Fibroblast of lung (primary cell): ENCODE measurements around the gene MTNR1B. TPM values are rescaled to one million over a fixed set of nuclear protein-coding genes. Genes with fewer than 3 reads are reported as not detected.

Experiments used
- DNase-seq, 2 donors: peaks; one replicate each; pipeline versions ENCODE4 v3.0.0 to v3.0.0-alpha.2; 2010; ENCODE audit warnings: low read depth in 2 of 2
- H2AFZ ChIP-seq: 2 replicates; pipeline ENCODE4 v1.5.1; 2012; ENCODE audit warnings: low read length, control low read depth, inconsistent platforms
- H3K27ac ChIP-seq: 2 replicates; pipeline ENCODE4 v1.5.1; 2011; ENCODE audit warnings: low read length, control low read depth; ENCODE audit not compliant: insufficient read depth
- H3K27me3 ChIP-seq: 2 replicates; pipeline ENCODE4 v1.5.1; 2011; ENCODE audit warnings: mild to moderate bottlenecking, low read length; ENCODE audit not compliant: control insufficient read depth, insufficient read depth
- H3K36me3 ChIP-seq: 2 replicates; pipeline ENCODE4 v1.5.1; 2011; ENCODE audit warnings: low read length; ENCODE audit not compliant: control insufficient read depth, insufficient read depth
- H3K4me1 ChIP-seq: 2 replicates; pipeline ENCODE4 v1.5.1; 2011; ENCODE audit warnings: low read length; ENCODE audit not compliant: control insufficient read depth, insufficient read depth; ENCODE audit errors: extremely low read depth
- H3K4me2 ChIP-seq: 2 replicates; pipeline ENCODE4 v1.5.1; 2011; ENCODE audit warnings: low read length, control low read depth; ENCODE audit not compliant: insufficient read depth; ENCODE audit errors: extremely low read depth
- H3K4me3 ChIP-seq, 4 experiments: fragments of 200-600 bp in 1 of 4; sonication (generic) in 1 of 4; replicated peaks in 1 of 4; 2 replicates each; pipeline ENCODE4 v1.5.1; 2011 to 2016; ENCODE audit warnings: low read length in 4 of 4, low read depth in 3 of 4, mild to moderate bottlenecking in 3 of 4, control low read depth in 2 of 4, inconsistent platforms in 1 of 4, mixed read lengths in 1 of 4; ENCODE audit not compliant: insufficient read depth in 1 of 4; ENCODE audit errors: control extremely low read depth in 1 of 4
- H3K79me2 ChIP-seq: 2 replicates; pipeline ENCODE4 v1.5.1; 2012; ENCODE audit warnings: mild to moderate bottlenecking, low read length, inconsistent platforms; ENCODE audit not compliant: control insufficient read depth, insufficient read depth
- H3K9ac ChIP-seq: 2 replicates; pipeline ENCODE4 v1.5.1; 2011; ENCODE audit warnings: mild to moderate bottlenecking, low read length, control low read depth; ENCODE audit not compliant: insufficient read depth
- H3K9me3 ChIP-seq: 2 replicates; pipeline ENCODE4 v1.5.1; 2012; ENCODE audit warnings: low read depth, low read length; ENCODE audit not compliant: control insufficient read depth, insufficient read depth
- H4K20me1 ChIP-seq: 2 replicates; pipeline ENCODE4 v1.5.1; 2011; ENCODE audit warnings: low read length; ENCODE audit not compliant: control insufficient read depth, insufficient read depth; ENCODE audit errors: extremely low read depth
- EZH2 ChIP-seq: IDR thresholded peaks from 2 replicates; pipeline ENCODE4 v1.5.1; 2012; ENCODE audit warnings: low read length, control low read depth, mild to moderate bottlenecking; ENCODE audit errors: missing control alignments
- polyA plus RNA-seq, 2 donors: library from polyadenylated mRNA; depleted of rRNA in 1 of 2; stranded (reverse) in 1 of 2; unstranded in 1 of 2; fragments of >200 nt; gene quantifications; 2 replicates each; pipeline ENCODE4 v1.2.1, GENCODE V29; 2011 to 2012; ENCODE audit warnings: missing spikeins in 1 of 2
- total RNA-seq: library from RNA; depleted of rRNA; stranded (reverse); fragments of >200 nt; gene quantifications from 2 replicates; pipeline ENCODE4 v1.2.1, GENCODE V29; 2014
- TF ChIP-seq, protein P1 (sequence below), 2 donors: IDR thresholded peaks in 1 of 2; conservative IDR thresholded peaks in 1 of 2; 1 replicate in 1 of 2; 2 replicates in 1 of 2; pipeline ENCODE4 v1.5.1; 2011 to 2012; ENCODE audit warnings: low read length in 2 of 2, control low read depth in 1 of 2, inconsistent platforms in 1 of 2, low read depth in 1 of 2, mild to moderate bottlenecking in 1 of 2

Gene MTNR1B
- total and polyA plus RNA-seq, 2 donors (not counting 1 experiment from before 2014, with no cell fraction given), result not detected

GRCh38 chr11:92960886-92961285 lies 8.6 kb upstream of the MTNR1B start:
- Histone ChIP-seq H3K27me3 (no peaks in the 10 kb centered on the region), H3K27ac (no peak overlapping the region), H3K9ac (no peak overlapping the region), H3K9me3 (no peaks in the 10 kb centered on the region), H3K79me2 (no peaks in the 10 kb centered on the region), H3K4me1 (no peaks in the 10 kb centered on the region), H2AFZ (no peak overlapping the region), H3K36me3 (no peaks in the 10 kb centered on the region), H3K4me2 (no peak overlapping the region), H3K4me3 (no peak overlapping the region), H4K20me1 (no peaks in the 10 kb centered on the region)
- peak in 1 of 2 donors; percentile 10 for DNase-seq
- no peak for TF ChIP-seq EZH2
- TF ChIP-seq, protein P1, sequence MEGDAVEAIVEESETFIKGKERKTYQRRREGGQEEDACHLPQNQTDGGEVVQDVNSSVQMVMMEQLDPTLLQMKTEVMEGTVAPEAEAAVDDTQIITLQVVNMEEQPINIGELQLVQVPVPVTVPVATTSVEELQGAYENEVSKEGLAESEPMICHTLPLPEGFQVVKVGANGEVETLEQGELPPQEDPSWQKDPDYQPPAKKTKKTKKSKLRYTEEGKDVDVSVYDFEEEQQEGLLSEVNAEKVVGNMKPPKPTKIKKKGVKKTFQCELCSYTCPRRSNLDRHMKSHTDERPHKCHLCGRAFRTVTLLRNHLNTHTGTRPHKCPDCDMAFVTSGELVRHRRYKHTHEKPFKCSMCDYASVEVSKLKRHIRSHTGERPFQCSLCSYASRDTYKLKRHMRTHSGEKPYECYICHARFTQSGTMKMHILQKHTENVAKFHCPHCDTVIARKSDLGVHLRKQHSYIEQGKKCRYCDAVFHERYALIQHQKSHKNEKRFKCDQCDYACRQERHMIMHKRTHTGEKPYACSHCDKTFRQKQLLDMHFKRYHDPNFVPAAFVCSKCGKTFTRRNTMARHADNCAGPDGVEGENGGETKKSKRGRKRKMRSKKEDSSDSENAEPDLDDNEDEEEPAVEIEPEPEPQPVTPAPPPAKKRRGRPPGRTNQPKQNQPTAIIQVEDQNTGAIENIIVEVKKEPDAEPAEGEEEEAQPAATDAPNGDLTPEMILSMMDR (conservative IDR thresholded peaks at IDR 0.05 in 1 of 2, IDR thresholded peaks at IDR 0.05 in 1 of 2; ENCODE audit: low read depth in 1 of 2, low read length in 2 of 2), result no peak

DNA sequence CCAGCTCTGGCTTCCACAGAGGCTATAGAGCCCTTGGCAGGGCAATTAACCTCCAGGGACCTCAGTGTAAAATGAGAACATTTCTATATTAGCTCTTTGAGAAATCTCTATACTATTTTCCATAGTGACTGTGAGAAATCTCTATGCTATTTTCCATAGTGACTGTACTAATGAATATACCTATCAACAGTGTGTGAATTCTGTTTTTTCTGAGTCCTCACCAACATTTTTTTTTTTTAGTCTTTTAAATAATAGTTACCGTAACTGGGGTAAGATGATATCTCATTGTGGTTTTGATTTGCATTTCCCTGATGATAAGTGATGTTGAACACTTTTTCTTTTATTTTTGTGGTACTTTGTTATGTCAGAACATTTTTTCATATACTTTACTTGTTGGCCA lies 7.0 kb upstream of the MTNR1B start:
- no peak overlapping the region for H2AFZ ChIP-seq
- DNase-seq, result peak in 1 of 2 donors; percentile 71
- H4K20me1 ChIP-seq, result no peaks in the 10 kb centered on the region
- no peak overlapping the region for H3K9ac ChIP-seq
- no peak overlapping the region for H3K4me3 ChIP-seq
- H3K9me3 ChIP-seq, result no peaks in the 10 kb centered on the region
- H3K27me3 ChIP-seq, result no peaks in the 10 kb centered on the region
- H3K4me1 ChIP-seq, result no peaks in the 10 kb centered on the region
- TF ChIP-seq, protein P1 (conservative IDR thresholded peaks at IDR 0.05 in 1 of 2, IDR thresholded peaks at IDR 0.05 in 1 of 2; ENCODE audit: low read depth in 1 of 2, low read length in 2 of 2), result no peak
- no peak for TF ChIP-seq EZH2
- H3K79me2 ChIP-seq, result no peaks in the 10 kb centered on the region
- no peak overlapping the region for H3K4me2 ChIP-seq
- H3K36me3 ChIP-seq, result no peaks in the 10 kb centered on the region
- H3K27ac ChIP-seq, result no peak overlapping the region

- no peaks in the 10 kb centered on the region for H3K9me3 ChIP-seq
- H4K20me1 ChIP-seq, result no peaks in the 10 kb centered on the region
- H3K27me3 ChIP-seq, result no peaks in the 10 kb centered on the region
- no peaks in the 10 kb centered on the region for H3K4me1 ChIP-seq
- no peak overlapping the region for H3K4me3 ChIP-seq
- H3K27ac ChIP-seq, result no peak overlapping the region
- no peak overlapping the region for H3K9ac ChIP-seq
- TF ChIP-seq, protein P1 (conservative IDR thresholded peaks at IDR 0.05 in 1 of 2, IDR thresholded peaks at IDR 0.05 in 1 of 2; ENCODE audit: low read depth in 1 of 2, low read length in 2 of 2), result no peak
- TF ChIP-seq EZH2, result no peak
- H3K4me2 ChIP-seq, result no peak overlapping the region
- no peak for DNase-seq
- H3K79me2 ChIP-seq, result no peaks in the 10 kb centered on the region
- H2AFZ ChIP-seq, result no peak overlapping the region
- no peaks in the 10 kb centered on the region for H3K36me3 ChIP-seq
Measured at GRCh38 chr11:92964471-92964870, 5.0 kb upstream of the MTNR1B start.
